Putamen (tissue), 1 donor: ENCODE data around the gene FAM171A1.

Experiments
- DNase-seq: peaks from one replicate; pipeline ENCODE4 v3.0.0-alpha.2; 2016; ENCODE audit warnings: low spot score

FAM171A1 gene

GRCh38 chr10:15244635-15245197, 126.4 kb downstream of the FAM171A1 start:
- DNase-seq, result no peak

GRCh38 chr10:15242261-15242840, 128.7 kb downstream of the FAM171A1 start:
- DNase-seq, result no peak

- no peak for DNase-seq
Measured at GRCh38 chr10:15241306-15241705, 129.8 kb downstream of the FAM171A1 start.

GRCh38 chr10:15238555-15239335, 132.3 kb downstream of the FAM171A1 start:
- no peak for DNase-seq

GRCh38 chr10:15237351-15237750, 133.7 kb downstream of the FAM171A1 start:
- DNase-seq, result no peak

GRCh38 chr10:15236340-15236739, 134.7 kb downstream of the FAM171A1 start:
- DNase-seq, result no peak

- DNase-seq, result no peak
Measured at GRCh38 chr10:15232279-15232678, 138.8 kb downstream of the FAM171A1 start.

GRCh38 chr10:15231426-15231825, 139.7 kb downstream of the FAM171A1 start:
- no peak for DNase-seq

GRCh38 chr10:15230257-15230656, 140.8 kb downstream of the FAM171A1 start:
- DNase-seq, result no peak

- no peak for DNase-seq
Measured at GRCh38 chr10:15229268-15229667, 141.8 kb downstream of the FAM171A1 start.

GRCh38 chr10:15228426-15228825, 142.7 kb downstream of the FAM171A1 start:
- no peak for DNase-seq

- DNase-seq, result no peak
Measured at GRCh38 chr10:15227611-15228372, 143.3 kb downstream of the FAM171A1 start.

GRCh38 chr10:15225511-15225910, 145.6 kb downstream of the FAM171A1 start:
- DNase-seq, result no peak

- no peak for DNase-seq
Measured at GRCh38 chr10:15224948-15225347, 146.1 kb downstream of the FAM171A1 start.

- no peak for DNase-seq
Measured at GRCh38 chr10:15223174-15223573, 147.9 kb downstream of the FAM171A1 start.

- peak; percentile 83 for DNase-seq
Measured at GRCh38 chr10:15222511-15222910, 148.6 kb downstream of the FAM171A1 start.

- DNase-seq, result no peak
Measured at GRCh38 chr10:15220445-15220844, 150.6 kb downstream of the FAM171A1 start.

GRCh38 chr10:15216700-15217099, 154.4 kb downstream of the FAM171A1 start:
- DNase-seq, result no peak

GRCh38 chr10:15214237-15214636, 156.9 kb downstream of the FAM171A1 start:
- no peak for DNase-seq

- no peak for DNase-seq
Measured at GRCh38 chr10:15213461-15213861, 157.6 kb downstream of the FAM171A1 start.

GRCh38 chr10:15211464-15211979, 159.6 kb downstream of the FAM171A1 start:
- DNase-seq, result no peak

- DNase-seq, result no peak
Measured at GRCh38 chr10:15210521-15210920, 160.6 kb downstream of the FAM171A1 start.
